Measurements from ENCODE around the gene SRSF2. TPM values are rescaled to one million over a fixed set of nuclear protein-coding genes. Genes with fewer than 3 reads are reported as not detected.
"Not testable (repeated sequence)": the region's sequence is repeated elsewhere in the genome, so short reads cannot be mapped to it uniquely, and the experiment has no call there.

SRSF2 gene
- total RNA-seq, 1 donor from 2014 or later: 154 TPM

DNA sequence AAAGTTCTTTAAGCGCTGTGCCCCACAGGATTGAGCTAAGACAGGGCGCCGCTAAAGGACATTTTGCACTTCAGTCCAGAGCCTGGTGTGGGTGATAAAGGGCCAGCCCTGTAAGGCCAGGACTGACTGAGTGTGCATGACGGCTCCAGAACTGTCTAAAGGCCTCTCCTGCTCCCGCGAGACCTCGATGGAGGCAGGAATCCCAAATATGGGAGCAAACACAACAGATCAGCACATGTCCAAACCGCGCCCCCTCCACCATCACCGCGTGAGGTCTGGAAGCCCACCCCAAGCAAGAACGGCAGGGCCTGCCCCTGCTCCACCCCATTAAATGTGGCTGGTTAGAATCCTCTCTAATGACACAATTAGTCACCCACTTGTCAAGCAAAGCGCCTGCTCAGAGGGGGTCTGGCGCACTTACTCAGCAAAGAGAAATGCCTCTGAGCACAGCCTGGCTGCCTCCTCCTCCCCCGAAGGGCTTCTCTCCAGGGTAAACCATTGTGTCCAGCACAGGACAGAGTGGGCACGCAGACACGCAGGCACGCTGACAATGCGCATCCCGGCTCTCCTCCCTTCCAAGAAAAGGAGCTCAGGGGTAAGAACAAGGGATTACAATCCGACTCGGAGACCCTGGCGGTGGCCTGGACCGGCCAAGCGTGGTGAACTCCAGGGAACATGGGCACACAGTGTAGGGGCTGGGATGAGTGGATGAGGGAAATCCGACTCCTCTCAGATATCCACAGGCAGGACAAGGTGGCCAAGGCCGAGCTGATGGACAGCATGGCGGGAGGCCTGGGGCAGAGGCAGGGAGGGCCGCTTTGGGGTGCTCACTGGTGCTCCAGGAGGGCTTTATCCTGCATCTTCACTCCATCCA, 27.8 kb downstream of the SRSF2 start:
- intact Hi-C loops (cut with DNase I): no loop called here
- DNase-seq (ENCODE audit: low spot score): peak; percentile 88
- peak; percentile 85 for ATAC-seq

DNA sequence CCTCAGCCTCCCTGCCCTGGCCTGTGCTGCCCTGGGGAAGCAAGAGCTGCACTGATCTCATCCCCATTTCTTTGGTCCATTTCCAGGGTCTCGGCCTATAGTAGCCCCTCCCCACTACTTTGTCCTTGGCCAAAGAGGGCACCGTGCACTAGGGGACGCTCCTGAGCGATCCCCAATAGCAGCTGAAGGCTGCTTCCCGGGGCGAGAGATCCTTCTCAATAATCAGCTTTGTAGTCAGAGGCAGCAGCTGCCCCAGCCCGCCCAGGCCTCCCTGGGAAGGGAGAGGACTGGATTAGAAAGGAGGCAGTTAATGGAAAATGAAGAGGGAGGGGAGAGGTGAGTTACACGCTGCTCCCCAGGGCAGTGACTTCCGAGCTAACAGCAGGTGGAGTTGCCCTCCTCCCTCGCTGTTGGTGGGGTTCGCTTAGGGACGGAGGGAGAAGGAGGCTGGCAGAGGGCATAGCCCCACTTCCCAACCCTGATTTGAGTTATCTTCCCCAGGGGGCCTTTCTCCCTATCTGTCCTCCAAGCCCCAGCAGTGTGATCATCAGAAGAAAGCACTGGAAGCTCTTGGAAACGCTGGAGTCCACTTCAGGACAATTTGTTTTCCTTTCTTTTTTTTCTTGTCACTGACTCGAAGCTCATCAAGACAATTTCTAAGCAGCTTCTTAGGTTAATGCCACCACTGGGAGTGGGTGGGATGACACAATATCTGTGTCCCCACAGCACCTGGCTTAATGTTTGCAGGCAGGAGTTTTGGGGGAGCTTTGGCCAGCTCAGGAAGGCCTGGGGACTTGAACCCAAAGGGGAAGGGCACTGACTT, 28.9 kb downstream of the SRSF2 start:
- ATAC-seq (peak; percentile 28), DNase-seq (ENCODE audit: low spot score) (no peak)
- intact Hi-C loops (cut with DNase I): no loop called here

DNA sequence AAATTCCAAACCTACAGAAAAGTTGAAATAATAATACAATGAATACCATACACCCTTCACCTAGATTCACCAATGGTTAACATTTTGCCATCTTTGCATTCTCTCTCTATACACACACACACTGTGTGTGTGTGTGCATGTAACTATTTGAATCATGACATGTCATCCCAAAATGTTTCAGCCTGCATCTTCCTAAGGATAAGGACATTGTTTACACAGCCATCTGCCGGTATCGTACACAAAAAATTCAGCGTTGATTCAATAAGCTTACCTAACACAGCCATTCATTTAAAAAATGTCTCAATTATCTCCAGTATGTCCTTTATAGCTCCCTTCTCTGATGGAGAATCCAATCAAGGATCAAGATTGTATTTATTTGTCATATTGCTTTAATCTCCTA, 30.3 kb downstream of the SRSF2 start:
- no peak for DNase-seq (ENCODE audit: low spot score)
- intact Hi-C loops (cut with DNase I): no loop called here
- ATAC-seq: no peak

DNA sequence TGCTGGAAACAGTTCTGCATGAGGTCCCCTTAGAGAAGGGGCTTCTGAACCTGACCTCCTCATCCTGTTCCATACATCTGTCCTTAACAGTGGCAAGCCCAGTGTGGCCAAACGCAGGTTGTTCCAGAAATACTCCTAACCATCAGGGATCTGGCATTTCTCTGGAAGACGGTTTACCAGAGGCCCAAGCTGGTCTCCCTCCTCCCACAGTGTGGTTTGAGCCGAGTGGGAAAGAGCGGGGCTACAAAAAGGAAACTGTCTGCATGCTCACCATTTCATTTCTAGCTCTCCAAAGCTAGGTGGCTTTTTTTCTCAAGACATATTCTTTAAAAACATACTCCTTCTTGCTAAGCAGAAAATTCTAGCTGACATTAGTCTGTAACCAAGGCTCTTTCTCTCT, 32.3 kb downstream of the SRSF2 start:
- no peak for DNase-seq (ENCODE audit: low spot score)
- intact Hi-C loops (cut with DNase I): no loop called here
- ATAC-seq: no peak

DNA sequence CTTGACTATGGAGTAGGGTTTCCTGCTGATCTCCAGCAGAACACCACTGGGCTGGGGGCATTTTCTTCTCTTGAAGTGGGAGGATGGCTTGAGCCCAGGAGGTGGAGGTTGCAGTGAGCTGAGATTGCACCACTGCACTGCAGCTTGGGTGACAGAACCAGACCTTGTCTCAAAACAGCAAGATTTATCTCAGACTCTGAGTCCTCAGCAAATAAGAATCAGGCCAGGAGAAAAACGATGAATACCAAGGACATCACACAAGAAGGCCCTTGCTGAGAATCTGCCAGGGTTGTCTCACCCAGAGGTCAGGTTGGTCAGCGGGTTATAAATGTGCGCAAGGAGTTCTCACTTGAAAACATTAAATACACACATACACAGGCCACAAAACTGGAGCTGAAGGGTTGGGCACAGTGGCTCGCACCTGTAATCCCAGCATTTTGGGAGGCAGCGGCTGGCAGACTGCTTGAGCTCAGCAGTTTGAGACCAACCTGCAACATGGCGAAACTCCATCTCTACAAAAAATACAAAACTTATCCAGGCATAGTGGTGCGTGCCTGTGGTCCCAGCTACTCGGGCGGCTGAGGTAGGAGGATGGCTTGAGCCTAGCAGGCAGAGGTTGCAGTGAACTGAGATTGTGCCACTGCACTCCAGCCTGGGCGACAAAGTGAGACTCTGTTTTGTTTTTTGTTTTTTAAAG, 34.0 kb downstream of the SRSF2 start:
- intact Hi-C loops (cut with DNase I): no loop called here
- DNase-seq (ENCODE audit: low spot score): no peak
- no peak for ATAC-seq

DNA sequence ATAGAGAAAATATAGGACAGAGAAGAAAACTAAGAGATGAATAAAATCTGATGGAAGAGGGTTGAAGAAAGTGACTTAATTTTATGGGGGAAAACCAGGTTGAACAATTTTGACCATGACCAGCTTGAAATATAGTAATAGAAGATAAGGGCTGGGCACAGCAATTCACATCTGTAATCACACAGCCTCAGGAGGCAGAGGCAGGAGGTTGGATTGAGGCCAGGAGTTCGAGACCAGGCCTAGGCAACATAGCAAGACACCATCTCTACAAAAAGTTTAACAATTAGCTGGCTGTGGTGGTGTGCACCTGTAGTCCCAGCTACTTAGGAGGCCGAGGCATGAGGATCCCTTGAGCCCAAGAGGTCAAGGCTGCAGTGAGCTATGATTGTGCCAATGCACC, 35.1 kb downstream of the SRSF2 start:
- intact Hi-C loops (cut with DNase I): no loop called here
- DNase-seq (ENCODE audit: low spot score) (no peak), ATAC-seq (no peak)

DNA sequence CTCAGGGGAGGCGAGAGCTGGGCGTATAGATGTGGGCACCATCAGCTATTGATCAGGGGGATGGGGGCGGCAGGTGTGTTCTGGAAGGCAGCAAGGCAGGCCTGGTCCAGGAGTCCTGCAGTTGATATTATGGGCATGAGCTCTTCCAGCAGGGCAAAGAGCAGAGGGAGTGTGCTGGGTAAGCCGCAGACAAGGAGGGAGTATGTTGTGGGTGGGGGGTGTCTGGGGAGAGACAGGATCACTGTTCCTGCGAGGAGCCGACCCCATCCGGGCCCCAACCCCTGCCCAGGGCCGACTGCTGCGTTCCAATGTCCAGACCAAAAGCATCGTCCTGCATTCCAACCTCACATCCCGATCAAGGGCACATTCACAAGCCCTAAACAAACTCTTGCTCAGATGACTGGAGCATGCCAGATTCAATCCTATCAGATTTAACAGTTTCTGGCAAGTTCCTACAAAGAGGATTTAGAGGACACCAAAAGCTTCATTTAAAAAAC, 35.6 kb downstream of the SRSF2 start:
- no peak for DNase-seq (ENCODE audit: low spot score)
- intact Hi-C loops (cut with DNase I): no loop called here
- ATAC-seq: peak; percentile 13

DNA sequence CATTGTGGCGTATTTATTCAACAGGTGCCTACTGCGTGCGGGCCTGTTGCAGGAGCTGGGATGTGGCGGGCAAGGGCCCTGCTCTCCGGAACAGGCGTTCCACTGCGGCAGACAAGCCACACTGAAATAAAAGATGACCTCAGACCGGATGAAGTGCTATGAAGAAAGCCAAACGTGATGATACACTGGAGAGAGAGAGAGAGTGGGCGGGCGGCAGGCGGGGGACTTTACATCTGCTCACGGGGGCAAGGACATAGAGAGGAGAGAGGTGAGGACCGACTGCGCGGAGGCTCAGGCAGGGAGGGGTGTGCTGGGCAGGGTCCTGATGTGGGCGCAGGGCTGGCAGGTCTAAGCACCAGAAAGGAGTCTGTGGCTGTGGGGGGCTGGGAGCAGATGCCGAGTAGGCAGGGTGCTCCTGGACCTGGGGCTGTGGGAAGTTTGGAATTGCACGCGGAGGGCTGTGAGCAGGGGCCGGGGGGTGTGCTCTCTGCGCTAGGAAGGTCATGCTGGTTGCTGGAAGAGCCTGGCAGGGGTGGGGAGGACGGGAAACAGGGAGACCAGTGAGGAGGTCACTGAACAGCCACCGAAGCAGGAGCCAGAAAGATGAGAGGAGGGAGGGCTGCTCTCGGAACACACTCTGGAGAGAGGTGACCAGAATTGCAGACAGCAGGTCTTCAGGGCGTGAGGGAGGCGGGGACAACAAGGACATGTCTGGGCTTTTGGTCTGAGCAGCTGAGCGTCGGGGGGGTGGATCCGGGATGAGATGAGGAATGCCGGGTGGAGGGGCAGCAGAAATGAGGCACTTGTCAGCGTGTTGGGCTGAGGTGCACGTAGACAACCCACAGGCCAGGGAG, 36.3 kb downstream of the SRSF2 start:
- ATAC-seq (peak; percentile 93), DNase-seq (ENCODE audit: low spot score) (no peak)
- intact Hi-C loops (cut with DNase I): no loop called here

DNA sequence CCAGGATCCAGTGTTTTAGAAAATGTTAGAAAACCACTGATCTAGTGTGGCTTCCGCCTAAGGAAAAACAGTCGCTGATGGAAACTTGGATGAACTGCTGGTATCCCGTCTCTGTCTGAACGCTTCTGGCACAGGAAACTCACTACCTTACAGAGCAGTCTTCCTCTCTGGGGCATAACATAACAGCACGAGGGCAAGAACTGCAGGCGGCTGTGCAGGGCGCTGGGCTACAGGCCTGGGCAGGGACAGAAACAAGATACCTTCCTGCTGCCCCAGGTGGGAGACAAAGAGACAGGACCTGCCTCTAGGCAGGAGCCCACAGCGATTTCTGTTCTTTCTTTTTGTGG, 36.9 kb downstream of the SRSF2 start:
- DNase-seq (ENCODE audit: low spot score) (no peak), ATAC-seq (peak; percentile 34)
- intact Hi-C loops (cut with DNase I): no loop called here

DNA sequence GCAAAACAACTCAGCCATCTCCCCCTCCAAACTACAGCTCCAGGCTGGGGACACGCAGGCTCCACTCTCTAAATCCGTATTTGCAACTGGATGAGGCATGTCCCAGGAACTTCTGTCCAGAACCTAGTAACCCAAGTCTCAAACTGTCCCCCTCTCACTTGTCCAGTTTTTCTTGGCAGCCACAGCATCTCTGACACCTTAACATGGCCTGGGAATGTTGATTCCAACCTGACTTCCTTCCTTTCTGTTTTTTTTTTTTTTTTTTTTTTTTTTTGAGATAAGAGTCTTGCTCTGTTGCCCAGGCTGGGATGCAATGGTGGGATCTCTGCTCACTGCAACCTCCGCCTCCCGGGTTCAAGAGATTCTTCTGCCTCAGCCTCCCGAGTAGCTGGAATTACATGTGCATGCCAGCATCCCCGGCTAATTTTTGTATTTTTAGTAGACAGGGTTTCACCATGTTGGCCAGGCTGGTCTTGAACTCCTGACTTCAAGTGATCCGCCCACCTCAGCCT, 38.6 kb downstream of the SRSF2 start:
- intact Hi-C loops (cut with DNase I); ATAC-seq; DNase-seq (ENCODE audit: low spot score): not testable (repeated sequence)

DNA sequence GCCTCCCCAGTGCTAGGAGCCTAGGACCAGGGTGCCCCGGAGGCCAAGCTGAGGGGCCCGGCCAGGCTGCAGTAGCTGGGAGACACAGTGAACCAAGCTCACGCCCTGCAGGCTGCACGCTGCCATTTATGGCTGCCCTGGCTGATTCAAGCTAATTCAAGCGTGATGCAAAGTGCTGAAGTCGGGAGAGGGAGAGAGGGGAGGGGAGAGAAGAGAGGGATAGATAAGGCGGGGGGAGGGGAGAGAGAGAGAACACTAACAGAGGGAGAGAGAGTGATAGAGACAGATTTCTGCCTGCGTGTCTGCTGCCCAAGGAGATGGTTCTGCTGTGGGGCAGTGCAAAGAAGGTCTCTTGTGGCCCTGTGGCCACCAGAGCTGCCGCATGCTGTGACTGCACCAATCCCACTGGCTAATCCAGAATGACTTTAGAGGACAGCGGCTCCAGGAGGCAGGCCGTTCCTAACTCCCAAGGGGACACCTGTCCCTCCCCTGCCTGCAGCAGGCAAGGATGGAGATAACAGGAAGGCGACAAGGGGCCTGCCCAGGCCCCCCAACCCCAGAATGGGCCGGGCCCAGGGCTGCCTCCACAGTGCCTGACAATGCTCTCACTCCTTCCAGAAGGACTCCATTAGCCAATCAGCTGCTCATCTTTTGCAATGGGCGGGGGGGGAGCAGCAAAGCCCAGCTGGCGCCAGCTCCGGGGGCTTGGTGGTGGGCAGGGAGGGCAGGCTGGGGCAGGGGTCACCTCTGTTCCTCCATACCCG, 39.2 kb downstream of the SRSF2 start:
- ATAC-seq (no peak), DNase-seq (ENCODE audit: low spot score) (no peak)
- intact Hi-C loops (cut with DNase I): no loop called here

DNA sequence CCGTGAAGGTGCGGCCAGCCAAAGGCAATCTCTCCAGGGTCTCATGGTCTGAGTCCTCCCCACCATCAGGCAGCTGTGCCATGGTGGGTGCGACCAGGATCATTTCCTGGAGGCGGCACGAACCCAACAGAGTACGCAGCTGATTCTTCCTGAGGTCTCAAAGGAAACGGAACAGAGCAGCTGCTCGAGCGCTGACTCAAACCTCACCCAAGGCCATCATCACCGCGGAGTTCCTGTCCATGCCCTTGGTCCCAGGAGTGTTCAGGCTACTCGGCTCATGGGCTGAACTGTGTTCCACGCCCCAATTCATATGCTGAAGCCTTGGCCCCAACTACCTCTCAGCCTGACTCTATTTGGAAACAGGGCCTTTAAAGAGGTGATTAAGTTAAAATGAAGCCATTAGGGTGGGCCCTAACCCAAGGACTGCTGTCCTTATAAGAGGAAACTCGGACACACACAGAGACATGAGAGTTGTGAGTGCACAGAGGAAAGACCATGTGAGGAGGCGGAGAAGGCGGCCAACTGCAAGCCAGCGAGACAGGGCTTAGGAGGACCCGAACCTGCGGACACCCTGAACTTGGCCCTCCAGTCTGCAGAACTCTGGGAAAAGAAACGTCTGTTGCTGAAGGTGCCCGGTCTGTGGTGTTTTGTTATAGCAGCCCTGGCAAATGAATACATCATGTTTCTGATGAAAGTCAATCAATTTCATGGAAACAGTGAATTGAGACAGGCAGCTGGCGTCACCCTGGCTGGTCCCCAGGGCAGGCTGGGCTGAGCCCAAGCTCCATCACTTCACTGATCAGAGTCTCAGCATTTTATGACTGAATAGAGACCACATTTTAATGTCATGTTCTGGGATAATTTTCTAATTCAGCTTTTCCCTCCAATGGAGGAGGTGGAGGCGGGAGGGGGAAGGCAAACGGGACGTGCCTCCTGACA, 40.1 kb downstream of the SRSF2 start:
- intact Hi-C loops (cut with DNase I): no loop called here
- no peak for DNase-seq (ENCODE audit: low spot score)
- no peak for ATAC-seq

DNA sequence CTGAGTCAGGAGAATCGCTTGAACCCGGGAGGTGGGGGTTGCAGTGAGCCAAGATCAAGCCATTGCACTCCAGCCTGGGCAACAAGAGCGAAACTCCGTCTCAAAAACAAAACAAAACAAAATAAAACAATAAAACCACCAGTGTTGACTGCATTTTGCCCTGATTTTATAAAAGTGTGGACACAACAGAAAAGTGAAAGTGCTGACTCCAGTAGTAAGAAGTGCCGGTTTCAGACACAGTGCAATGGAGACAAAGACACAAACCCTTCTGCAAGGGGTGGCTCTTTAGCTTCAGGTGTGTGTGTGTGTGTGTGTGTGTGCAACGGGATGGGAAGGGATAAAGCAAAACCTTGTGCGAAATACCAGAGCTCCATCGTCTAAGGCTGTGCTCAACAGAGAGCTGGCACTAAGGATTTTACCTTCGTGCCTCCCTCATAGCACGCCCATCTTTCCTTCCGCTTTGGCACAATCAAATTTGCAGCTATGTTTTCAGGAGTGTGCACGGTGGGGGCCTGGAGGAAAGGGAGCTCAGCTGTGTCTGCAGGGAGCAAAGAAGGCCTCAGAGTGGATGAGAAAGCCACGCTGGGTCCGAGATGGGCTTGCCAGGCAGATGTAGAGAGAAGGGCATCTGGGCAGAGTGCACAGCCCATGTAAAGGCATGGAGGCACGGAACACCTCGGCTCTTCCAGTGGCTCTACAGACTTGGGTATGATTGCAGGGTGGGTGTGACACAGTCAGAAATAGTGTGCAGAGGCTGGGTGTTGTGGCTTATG, 41.9 kb downstream of the SRSF2 start:
- intact Hi-C loops (cut with DNase I): no loop called here
- ATAC-seq: no peak
- DNase-seq (ENCODE audit: low spot score): no peak

DNA sequence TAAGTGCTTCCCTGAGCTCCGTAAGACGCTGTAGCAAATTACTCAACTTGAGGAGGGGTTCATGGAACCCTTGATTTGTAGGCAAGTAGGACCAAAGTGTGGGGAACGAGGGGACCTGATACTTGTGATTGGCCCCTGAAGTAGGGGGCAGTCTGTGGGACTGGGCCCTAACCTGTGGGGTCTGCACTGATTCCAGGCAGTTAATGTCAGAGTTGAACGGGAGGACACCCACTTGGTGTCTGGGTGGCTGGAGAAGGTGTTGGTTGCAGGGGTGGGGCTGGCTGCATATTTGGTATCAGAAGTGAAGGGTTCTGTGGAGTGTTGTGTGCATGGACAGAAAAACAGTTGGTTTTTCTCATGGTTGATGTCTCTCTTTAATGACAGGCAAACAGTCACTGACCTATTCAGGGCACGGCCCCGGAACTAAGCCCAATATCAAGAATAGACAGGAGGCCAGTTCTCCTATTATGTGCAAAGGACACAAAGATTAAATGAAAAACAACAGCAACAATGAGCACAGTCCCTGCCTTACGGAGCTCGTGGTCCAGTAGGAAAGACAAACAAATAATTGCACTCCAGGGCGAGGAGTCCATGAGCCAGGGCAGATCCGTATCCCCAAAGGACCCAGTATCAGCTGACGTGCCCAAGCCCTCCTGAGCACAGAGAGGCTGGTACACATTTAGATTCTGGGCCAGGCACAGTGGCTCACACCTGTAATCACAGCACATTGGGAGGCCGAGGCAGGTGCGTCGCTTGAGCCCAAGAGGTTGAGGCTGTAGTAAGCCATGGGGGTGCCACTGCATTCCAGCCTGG, 45.5 kb downstream of the SRSF2 start:
- ATAC-seq (no peak), DNase-seq (ENCODE audit: low spot score) (no peak)
- intact Hi-C loops (cut with DNase I): no loop called here

DNA sequence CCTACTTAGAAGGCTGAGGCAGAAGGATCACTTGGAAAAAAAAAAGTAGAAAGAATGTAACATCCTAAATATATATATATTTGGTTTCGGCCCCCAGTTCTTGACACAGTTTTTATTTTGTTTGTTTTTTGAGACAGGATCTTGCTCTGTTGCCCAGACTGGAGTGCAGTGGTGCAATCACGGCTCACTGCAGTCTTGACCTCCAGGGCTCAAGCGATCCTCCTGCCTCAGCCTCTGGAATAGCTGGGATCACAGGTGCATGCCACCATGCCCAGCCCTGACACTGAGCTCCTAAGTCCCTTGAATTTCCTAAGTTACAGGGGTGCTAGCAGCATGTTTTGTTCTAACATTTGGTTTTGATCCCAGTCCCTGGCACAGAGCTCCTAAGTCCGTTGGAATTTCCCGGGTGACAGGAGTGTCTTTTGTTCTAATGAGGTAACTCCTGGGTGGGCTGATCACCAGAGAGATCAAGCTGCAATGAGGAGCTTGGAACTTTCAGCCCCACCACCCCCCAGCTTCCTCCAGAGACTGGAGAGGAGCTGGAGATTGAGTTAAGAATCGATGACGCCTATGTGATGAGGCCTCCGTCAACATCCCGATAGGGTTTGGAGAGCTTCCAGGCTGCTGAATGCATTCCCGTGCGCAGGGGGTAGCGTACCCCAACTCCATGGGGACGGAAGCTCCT, 46.4 kb downstream of the SRSF2 start:
- ATAC-seq: no peak
- no peak for DNase-seq (ENCODE audit: low spot score)
- intact Hi-C loops (cut with DNase I): no loop called here
